Measurements from ENCODE around the gene JSRP1. TPM values are rescaled to one million over a fixed set of nuclear protein-coding genes. Genes with fewer than 3 reads are reported as not detected.

Gene JSRP1
- polyA plus RNA-seq, 2 donors: 0.13 to 0.20 TPM

DNA sequence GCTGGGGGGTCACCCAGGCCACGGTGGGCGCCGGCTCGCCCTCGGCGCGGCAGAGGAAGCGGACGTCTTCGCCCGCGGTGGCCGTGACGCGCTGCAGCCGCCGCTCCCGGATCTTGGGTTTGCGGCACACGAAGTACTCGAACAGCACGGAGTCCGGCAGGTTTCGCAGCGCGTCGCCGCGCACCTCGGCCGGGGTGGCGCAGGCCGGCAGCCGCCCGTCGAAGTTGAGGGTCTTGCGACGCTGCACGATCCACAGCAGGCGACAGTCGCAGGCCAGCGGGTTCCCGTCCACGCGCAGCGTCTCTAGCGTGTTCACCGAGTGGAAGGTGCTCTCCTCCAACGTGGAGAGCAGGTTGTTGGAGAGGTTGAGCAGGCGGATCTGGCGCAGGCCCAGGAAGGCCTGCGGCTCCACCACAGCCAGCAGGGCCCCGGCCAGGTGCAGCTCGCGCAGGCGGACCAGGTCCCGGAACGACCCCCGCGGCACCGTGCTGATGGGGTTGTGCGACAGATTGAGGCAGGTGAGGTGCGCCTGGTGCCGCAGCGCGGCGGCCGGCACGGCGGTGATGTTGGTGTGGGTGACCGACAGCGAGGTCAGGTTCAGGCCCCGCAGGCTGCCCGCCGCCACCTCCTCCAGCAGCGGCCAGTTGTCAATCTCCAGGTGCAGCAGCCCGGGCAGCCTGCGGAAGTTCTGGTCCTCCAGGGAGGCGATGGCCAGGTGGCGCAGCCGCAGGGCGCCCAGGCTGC lies 34.4 kb upstream of the JSRP1 start:
- H3K36me3 ChIP-seq (ENCODE audit: control insufficient read depth in 2 of 2, insufficient read depth in 2 of 2, low read length in 1 of 2): no peaks in the 10 kb centered on the region
- H3K27ac ChIP-seq (ENCODE audit: low read depth in 2 of 2, low read length in 1 of 2): peak overlapping the region in 1 of 2 donors; percentile 28
- peaks cover 5 to 15% of the 10 kb centered on the region in 2 donors for H3K4me1 ChIP-seq (ENCODE audit: control insufficient read depth in 2 of 2, insufficient read depth in 2 of 2, low read length in 1 of 2)
- H3K4me3 ChIP-seq (ENCODE audit: low read depth in 1 of 2, low read length in 2 of 2): peak overlapping the region; percentile 2 to 44
- 2 to 3% methylated on average over 64 to 82 of the region's 82 CpGs for WGBS, 2 donors
- peaks cover 0 to 9% of the 10 kb centered on the region in 2 donors for H3K27me3 ChIP-seq (ENCODE audit: control insufficient read depth in 1 of 2, insufficient read depth in 2 of 2, low read length in 2 of 2)
- H3K9me3 ChIP-seq (ENCODE audit: control insufficient read depth in 2 of 2, insufficient read depth in 1 of 2, low read depth in 1 of 2, low read length in 1 of 2): no peaks in the 10 kb centered on the region

DNA sequence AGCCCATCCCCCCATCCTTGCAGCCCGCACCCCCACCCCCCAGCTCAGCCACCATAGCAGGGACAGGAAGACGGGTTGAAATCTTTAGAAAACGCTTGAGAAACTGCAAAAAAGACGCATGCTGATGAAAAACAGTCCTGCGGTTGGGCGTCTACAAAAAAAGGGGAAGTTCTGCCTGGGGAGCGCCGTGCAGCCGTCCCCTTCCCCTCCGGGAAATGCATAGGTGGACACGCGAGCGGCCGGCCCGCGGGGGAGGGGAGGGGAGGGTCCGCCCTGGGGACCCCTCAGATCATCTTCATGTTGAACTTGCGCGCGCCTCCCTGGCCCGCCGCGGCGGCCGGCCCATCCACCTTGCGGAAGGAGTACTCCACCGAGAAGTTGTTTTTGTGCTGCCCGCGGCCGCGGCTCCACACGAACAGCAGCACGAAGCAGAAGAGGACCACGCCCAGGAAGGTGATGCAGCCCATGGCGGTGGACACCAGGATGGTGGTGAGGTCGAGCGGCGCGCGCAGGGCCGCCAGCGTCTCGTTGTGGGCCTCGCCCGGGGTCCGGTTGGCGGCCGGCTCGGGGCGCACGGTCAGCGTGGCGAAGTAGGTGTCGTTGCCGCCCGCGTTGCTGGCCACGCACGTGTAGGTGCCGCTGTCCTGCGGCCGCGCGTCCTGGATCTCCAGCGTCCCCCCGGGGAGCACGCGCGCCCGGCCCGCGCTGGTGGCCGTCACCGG lies 33.7 kb upstream of the JSRP1 start:
- Histone ChIP-seq H3K4me3 (ENCODE audit: low read depth in 1 of 2, low read length in 2 of 2) (peak overlapping the region; percentile 2 to 44), H3K27me3 (ENCODE audit: control insufficient read depth in 1 of 2, insufficient read depth in 2 of 2, low read length in 2 of 2) (peaks cover 0 to 9% of the 10 kb centered on the region in 2 donors), H3K27ac (ENCODE audit: low read depth in 2 of 2, low read length in 1 of 2) (peak overlapping the region in 1 of 2 donors; percentile 28), H3K4me1 (ENCODE audit: control insufficient read depth in 2 of 2, insufficient read depth in 2 of 2, low read length in 1 of 2) (peaks cover 4 to 15% of the 10 kb centered on the region in 2 donors), H3K9me3 (ENCODE audit: control insufficient read depth in 2 of 2, insufficient read depth in 1 of 2, low read depth in 1 of 2, low read length in 1 of 2) (no peaks in the 10 kb centered on the region), H3K36me3 (ENCODE audit: control insufficient read depth in 2 of 2, insufficient read depth in 2 of 2, low read length in 1 of 2) (no peaks in the 10 kb centered on the region)
- 2% methylated on average over 63 to 74 of the region's 74 CpGs for WGBS, 2 donors

DNA sequence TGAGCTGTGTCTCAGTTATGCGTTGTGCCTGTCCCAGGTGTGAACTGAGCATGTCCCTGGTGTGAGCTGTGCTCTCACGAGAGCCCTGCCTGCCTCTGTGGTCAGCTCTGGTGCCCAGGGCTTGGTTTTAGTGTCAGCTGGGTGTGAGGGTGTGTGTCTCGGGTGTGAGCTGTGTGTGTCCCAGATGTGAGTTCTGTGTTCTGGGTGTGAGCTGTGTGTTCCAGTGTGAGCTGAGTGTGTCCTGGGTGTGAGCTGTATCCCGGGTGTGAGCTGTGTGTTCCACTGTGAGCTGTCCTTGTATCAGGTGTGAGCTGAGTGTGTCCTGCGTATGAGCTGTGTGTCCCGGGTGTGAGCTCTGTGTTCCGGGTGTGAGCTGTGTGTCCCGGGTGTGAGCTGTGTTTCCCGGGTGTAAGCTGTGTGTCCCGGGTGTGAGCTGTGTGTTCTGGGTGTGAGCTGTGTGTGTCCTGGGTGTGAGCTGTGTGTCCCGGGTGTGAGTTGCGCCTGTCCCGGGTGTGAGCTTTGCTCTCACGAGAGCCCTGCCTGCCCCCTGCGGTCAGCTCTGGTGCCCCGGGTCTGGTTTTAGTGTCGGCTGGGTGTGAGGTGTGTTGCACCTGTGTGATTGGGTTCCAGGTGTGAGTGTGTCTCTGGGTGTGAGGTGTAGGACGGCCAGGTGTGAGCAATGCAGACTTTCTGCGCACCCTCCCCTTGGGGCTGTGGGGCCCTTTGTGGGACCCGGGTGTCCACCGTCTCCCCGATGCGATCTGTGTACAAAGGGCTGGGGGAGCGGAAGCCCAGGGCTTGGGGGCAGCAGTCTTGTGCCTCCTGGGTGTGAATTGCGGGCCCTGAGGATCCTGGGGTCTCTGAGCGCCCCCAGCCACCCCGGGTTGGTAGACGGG lies 32.8 kb upstream of the JSRP1 start:
- peaks cover under 1 to 15% of the 10 kb centered on the region in 2 donors for H3K4me1 ChIP-seq (ENCODE audit: control insufficient read depth in 2 of 2, insufficient read depth in 2 of 2, low read length in 1 of 2)
- no peak overlapping the region for H3K4me3 ChIP-seq (ENCODE audit: low read depth in 1 of 2, low read length in 2 of 2)
- no peaks in the 10 kb centered on the region for H3K36me3 ChIP-seq (ENCODE audit: control insufficient read depth in 2 of 2, insufficient read depth in 2 of 2, low read length in 1 of 2)
- peaks cover 0 to 9% of the 10 kb centered on the region in 2 donors for H3K27me3 ChIP-seq (ENCODE audit: control insufficient read depth in 1 of 2, insufficient read depth in 2 of 2, low read length in 2 of 2)
- 50 to 52% methylated on average over 28 of the region's 28 CpGs for WGBS, 2 donors
- H3K9me3 ChIP-seq (ENCODE audit: control insufficient read depth in 2 of 2, insufficient read depth in 1 of 2, low read depth in 1 of 2, low read length in 1 of 2): no peaks in the 10 kb centered on the region
- H3K27ac ChIP-seq (ENCODE audit: low read depth in 2 of 2, low read length in 1 of 2): peak overlapping the region in 1 of 2 donors; percentile 38

DNA sequence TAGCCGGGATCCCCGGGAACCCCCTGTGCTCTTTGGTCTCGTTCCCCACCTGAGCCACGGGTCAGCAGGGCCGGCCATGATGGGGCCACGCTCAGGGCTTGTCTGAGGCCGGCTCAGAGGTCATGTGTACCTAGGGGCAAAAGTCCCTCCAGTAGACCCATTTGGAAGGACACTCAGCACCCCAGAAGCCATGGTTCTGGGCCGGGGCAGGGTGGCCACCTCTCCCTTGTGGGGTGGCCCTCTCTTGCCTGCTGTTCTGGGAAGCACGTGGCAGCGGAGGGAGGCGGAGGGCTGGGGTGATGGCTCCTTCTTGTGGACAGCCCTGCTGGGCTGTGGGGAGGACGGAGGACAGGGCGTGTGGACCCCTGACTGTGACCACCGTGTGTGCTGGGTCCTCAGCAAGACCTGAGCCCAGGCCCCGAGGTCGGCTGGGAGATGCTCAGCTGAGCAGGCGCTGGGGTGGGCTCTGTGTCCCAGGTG lies 32.2 kb upstream of the JSRP1 start:
- H3K4me1 ChIP-seq (ENCODE audit: control insufficient read depth in 2 of 2, insufficient read depth in 2 of 2, low read length in 1 of 2): peaks cover 0 to 15% of the 10 kb centered on the region in 2 donors
- no peaks in the 10 kb centered on the region for H3K36me3 ChIP-seq (ENCODE audit: control insufficient read depth in 2 of 2, insufficient read depth in 2 of 2, low read length in 1 of 2)
- peaks cover 0 to 9% of the 10 kb centered on the region in 2 donors for H3K27me3 ChIP-seq (ENCODE audit: control insufficient read depth in 1 of 2, insufficient read depth in 2 of 2, low read length in 2 of 2)
- 80 to 84% methylated on average over 16 to 17 of the region's 17 CpGs for WGBS, 2 donors
- no peaks in the 10 kb centered on the region for H3K9me3 ChIP-seq (ENCODE audit: control insufficient read depth in 2 of 2, insufficient read depth in 1 of 2, low read depth in 1 of 2, low read length in 1 of 2)
- no peak overlapping the region for H3K27ac ChIP-seq (ENCODE audit: low read depth in 2 of 2, low read length in 1 of 2)
- H3K4me3 ChIP-seq (ENCODE audit: low read depth in 1 of 2, low read length in 2 of 2): no peak overlapping the region

DNA sequence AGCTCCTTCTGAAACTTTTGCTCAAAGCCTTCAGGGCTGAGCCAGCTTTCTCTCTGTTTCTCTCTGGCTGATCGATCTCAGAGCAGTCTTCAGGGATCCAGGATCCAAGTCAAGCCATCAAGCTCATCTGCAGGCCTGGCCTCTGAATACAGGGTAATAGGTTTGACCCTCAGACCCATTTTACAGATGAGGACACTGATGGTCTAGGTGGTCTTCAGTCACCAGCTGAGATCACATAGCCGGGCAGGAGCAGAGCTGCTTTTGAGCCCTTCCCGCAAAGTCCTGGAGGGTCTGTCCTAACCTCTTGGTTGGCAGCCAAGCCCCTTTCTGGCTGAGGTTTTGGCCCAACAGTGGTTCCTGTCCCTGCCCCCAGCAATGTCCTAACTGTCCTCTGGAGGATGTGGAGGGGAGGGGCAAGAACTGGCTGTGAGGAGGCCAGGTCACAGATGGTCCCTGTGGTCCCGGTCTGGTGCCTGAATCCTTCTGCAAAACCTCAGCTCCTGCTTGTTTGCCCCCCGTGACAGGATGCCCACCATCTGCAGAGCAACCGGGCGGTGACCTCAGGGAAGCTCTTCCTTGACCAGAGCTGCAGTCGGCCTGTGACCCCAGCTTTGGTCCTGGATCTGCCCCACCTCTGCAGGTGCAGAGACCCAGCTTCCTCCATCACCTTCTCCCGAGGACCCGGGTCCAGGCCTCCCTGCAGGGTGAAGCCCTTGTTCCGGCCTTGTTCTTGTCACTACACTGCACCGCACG lies 31.5 kb upstream of the JSRP1 start:
- Histone ChIP-seq H3K4me3 (ENCODE audit: low read depth in 1 of 2, low read length in 2 of 2) (no peak overlapping the region), H3K4me1 (ENCODE audit: control insufficient read depth in 2 of 2, insufficient read depth in 2 of 2, low read length in 1 of 2) (peaks cover 0 to 15% of the 10 kb centered on the region in 2 donors), H3K9me3 (ENCODE audit: control insufficient read depth in 2 of 2, insufficient read depth in 1 of 2, low read depth in 1 of 2, low read length in 1 of 2) (no peaks in the 10 kb centered on the region), H3K27me3 (ENCODE audit: control insufficient read depth in 1 of 2, insufficient read depth in 2 of 2, low read length in 2 of 2) (peaks cover 0 to 9% of the 10 kb centered on the region in 2 donors), H3K27ac (ENCODE audit: low read depth in 2 of 2, low read length in 1 of 2) (no peak overlapping the region), H3K36me3 (ENCODE audit: control insufficient read depth in 2 of 2, insufficient read depth in 2 of 2, low read length in 1 of 2) (no peaks in the 10 kb centered on the region)
- 73 to 79% methylated on average over 13 of the region's 13 CpGs for WGBS, 2 donors

DNA sequence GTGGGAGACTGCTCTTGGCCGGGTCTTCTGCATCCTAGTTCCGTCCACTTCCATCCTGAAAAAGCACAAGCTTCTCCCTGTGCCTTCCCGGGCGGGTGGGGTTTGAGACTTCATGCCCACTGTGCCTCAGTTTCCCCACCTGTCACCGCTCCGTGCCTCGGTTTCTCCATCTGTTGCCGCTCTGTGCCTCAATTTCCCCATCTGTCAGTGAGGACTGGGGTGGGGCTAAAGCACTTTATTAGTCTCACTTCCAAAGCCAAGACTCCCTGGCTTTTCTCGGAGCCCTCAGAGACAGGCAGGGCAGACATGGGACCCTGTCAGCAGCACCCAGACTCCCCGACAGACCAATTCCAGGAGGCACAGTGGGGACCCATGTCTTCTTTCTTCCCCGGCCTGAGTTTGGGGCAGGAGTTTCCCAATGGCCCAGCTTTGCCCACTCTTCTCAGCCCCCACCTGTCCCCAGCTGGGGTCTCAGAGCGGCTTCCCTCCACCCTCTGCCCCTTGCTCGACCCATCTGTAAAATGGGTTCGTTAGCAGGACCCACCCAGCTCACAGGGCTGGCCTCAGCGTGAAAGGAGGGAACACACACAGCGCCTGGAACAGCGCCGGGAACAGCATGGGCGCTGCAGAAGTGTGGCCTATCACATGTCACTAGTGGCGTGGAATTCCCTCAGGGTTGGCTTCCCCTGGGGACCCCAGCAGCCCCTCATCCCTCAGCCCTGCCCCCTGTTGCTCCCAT lies 30.4 kb upstream of the JSRP1 start:
- Histone ChIP-seq H3K36me3 (ENCODE audit: control insufficient read depth in 2 of 2, insufficient read depth in 2 of 2, low read length in 1 of 2) (no peaks in the 10 kb centered on the region), H3K27ac (ENCODE audit: low read depth in 2 of 2, low read length in 1 of 2) (no peak overlapping the region), H3K27me3 (ENCODE audit: control insufficient read depth in 1 of 2, insufficient read depth in 2 of 2, low read length in 2 of 2) (peaks cover 0 to 6% of the 10 kb centered on the region in 2 donors), H3K4me3 (ENCODE audit: low read depth in 1 of 2, low read length in 2 of 2) (no peak overlapping the region), H3K9me3 (ENCODE audit: control insufficient read depth in 2 of 2, insufficient read depth in 1 of 2, low read depth in 1 of 2, low read length in 1 of 2) (no peaks in the 10 kb centered on the region), H3K4me1 (ENCODE audit: control insufficient read depth in 2 of 2, insufficient read depth in 2 of 2, low read length in 1 of 2) (peaks cover 4 to 17% of the 10 kb centered on the region in 2 donors)
- WGBS, 2 donors: 87 to 88% methylated on average over 20 of the region's 20 CpGs

DNA sequence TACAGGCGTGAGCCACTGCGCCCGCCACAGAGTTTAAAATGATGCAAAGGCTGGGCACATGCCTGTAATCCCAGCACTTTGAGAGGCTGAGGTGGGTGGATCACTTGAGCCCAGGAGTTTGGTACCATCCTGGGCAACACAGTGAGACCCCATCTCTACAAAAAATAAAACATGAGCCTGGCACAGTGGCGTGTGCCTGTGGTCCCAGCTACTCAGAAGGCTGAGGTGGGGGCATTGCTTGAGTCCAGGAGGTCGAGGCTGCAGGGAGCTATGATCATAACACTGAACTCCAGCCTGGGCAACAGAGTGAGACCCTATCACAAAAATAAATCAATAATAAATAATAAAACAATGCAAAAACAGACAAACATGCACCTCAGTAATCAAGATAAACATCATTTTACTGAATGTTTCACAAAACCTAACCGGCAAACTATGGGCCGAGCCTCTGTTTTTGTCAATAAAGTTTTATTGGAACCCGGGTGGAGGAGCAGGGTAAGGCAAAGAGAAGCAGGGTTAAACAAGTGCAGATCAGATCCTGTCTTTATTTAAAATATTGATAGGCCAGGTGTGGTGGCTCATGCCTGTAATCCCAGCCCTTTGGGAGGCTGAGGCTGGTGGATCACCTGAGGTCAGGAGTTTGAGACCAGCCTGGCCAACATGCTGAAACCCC lies 27.8 kb upstream of the JSRP1 start:
- H3K4me1 ChIP-seq (ENCODE audit: control insufficient read depth in 2 of 2, insufficient read depth in 2 of 2, low read length in 1 of 2): peaks cover 2 to 4% of the 10 kb centered on the region in 2 donors
- no peaks in the 10 kb centered on the region for H3K36me3 ChIP-seq (ENCODE audit: control insufficient read depth in 2 of 2, insufficient read depth in 2 of 2, low read length in 1 of 2)
- H3K27me3 ChIP-seq (ENCODE audit: control insufficient read depth in 1 of 2, insufficient read depth in 2 of 2, low read length in 2 of 2): no peaks in the 10 kb centered on the region
- 93 to 95% methylated on average over 8 of the region's 8 CpGs for WGBS, 2 donors
- no peaks in the 10 kb centered on the region for H3K9me3 ChIP-seq (ENCODE audit: control insufficient read depth in 2 of 2, insufficient read depth in 1 of 2, low read depth in 1 of 2, low read length in 1 of 2)
- no peak overlapping the region for H3K27ac ChIP-seq (ENCODE audit: low read depth in 2 of 2, low read length in 1 of 2)
- H3K4me3 ChIP-seq (ENCODE audit: low read depth in 1 of 2, low read length in 2 of 2): no peak overlapping the region

DNA sequence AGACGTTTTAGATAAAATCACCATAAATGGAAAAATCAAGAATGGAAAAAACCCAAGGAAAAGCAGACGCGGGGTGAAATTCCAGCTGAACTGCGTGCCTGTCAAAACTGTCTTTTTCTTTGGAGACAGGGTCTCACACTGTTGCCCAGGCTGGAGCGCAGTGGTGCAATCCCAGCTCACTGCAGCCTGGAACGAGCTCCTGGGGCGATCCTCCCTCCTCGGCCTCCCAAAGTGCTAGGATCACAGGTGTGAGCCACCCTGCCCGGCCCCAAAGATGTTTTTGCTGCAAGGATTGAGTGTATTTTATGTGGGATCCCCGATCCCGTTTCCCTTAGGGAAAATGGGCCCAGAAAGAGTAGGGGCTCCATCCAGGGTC lies 26.6 kb upstream of the JSRP1 start:
- H3K9me3 ChIP-seq (ENCODE audit: control insufficient read depth in 2 of 2, insufficient read depth in 1 of 2, low read depth in 1 of 2, low read length in 1 of 2): no peaks in the 10 kb centered on the region
- H3K27ac ChIP-seq (ENCODE audit: low read depth in 2 of 2, low read length in 1 of 2): no peak overlapping the region
- 75 to 79% methylated on average over 11 of the region's 11 CpGs for WGBS, 2 donors
- no peaks in the 10 kb centered on the region for H3K27me3 ChIP-seq (ENCODE audit: control insufficient read depth in 1 of 2, insufficient read depth in 2 of 2, low read length in 2 of 2)
- no peaks in the 10 kb centered on the region for H3K36me3 ChIP-seq (ENCODE audit: control insufficient read depth in 2 of 2, insufficient read depth in 2 of 2, low read length in 1 of 2)
- H3K4me1 ChIP-seq (ENCODE audit: control insufficient read depth in 2 of 2, insufficient read depth in 2 of 2, low read length in 1 of 2): peaks cover 2 to 4% of the 10 kb centered on the region in 2 donors
- H3K4me3 ChIP-seq (ENCODE audit: low read depth in 1 of 2, low read length in 2 of 2): no peak overlapping the region
